Naive thymus-derived CD4-positive, alpha-beta T cell (primary cell): ENCODE results near the gene EMC10. TPM values are rescaled to one million over a fixed set of nuclear protein-coding genes. Genes with fewer than 3 reads are reported as not detected.
A peak's percentile ranks its signal among the peaks of the same experiment; 100 is the strongest.

ENCODE experiments used
- ATAC-seq: fragments of 150-1000 bp; cut with Tn5 transposase; 2 replicates; pipeline ENCODE4 v1.10.0; 2021; ENCODE audit warnings: mild to moderate bottlenecking, moderate library complexity
- CTCF ChIA-PET: fragments of 350-600 bp; sonication (Branson Sonifier 250); formaldehyde crosslinking; loops from one replicate; lab custom pipeline; 2021; ENCODE audit warnings: antibody characterized with exemption; lab: Charles Lee
- POLR2A ChIA-PET: fragments of 350-600 bp; sonication (Branson Sonifier 250); formaldehyde crosslinking; loops from one replicate; lab custom pipeline; 2021; ENCODE audit warnings: antibody characterized with exemption, inconsistent platforms; lab: Charles Lee
- DNase-seq, 9 donors: peaks; one replicate each; pipeline versions ENCODE4 v3.0.0 to v3.0.0-alpha.2; 2020 to 2022; ENCODE audit warnings: mixed read lengths in 1 of 9
- H3K27ac ChIP-seq: one replicate; pipeline ENCODE4 v1.7.0; 2013; ENCODE audit warnings: mild to moderate bottlenecking, low read depth, low read length, moderate library complexity
- H3K27me3 ChIP-seq, 2 donors: one replicate each; pipeline ENCODE4 v1.7.0; 2013; ENCODE audit warnings: low read length in 2 of 2, mild to moderate bottlenecking in 2 of 2, moderate library complexity in 2 of 2; ENCODE audit not compliant: control insufficient read depth in 2 of 2, insufficient read depth in 2 of 2
- H3K36me3 ChIP-seq, 3 experiments: 1 replicate in 2 of 3; 2 replicates in 1 of 3; pipeline ENCODE4 v1.7.0; 2013; ENCODE audit warnings: low read length in 3 of 3, mild to moderate bottlenecking in 3 of 3, moderate library complexity in 1 of 3; ENCODE audit not compliant: insufficient read depth in 3 of 3, control insufficient read depth in 2 of 3
- H3K4me1 ChIP-seq, 2 donors: one replicate each; pipeline ENCODE4 v1.7.0; 2013; ENCODE audit warnings: low read length in 2 of 2, mild to moderate bottlenecking in 2 of 2, moderate library complexity in 1 of 2; ENCODE audit not compliant: control insufficient read depth in 2 of 2, insufficient read depth in 2 of 2
- H3K4me3 ChIP-seq: 2 replicates; pipeline ENCODE4 v1.7.0; 2013; ENCODE audit warnings: mild to moderate bottlenecking, low read length
- H3K9me3 ChIP-seq, 3 experiments: 1 replicate in 2 of 3; 2 replicates in 1 of 3; pipeline ENCODE4 v1.7.0; 2013; ENCODE audit warnings: low read length in 3 of 3; ENCODE audit not compliant: control insufficient read depth in 2 of 3
- H3K27ac Mint-ChIP-seq, 9 donors: one replicate each; pipeline ENCODE4 v1.8.0; 2020 to 2022; ENCODE audit warnings: mixed read lengths in 9 of 9, mild to moderate bottlenecking in 8 of 9, moderate library complexity in 5 of 9, inconsistent platforms in 2 of 9
- H3K27me3 Mint-ChIP-seq, 5 donors: one replicate each; pipeline ENCODE4 v1.8.0; 2021 to 2022; ENCODE audit warnings: mixed read lengths in 5 of 5, mild to moderate bottlenecking in 1 of 5
- H3K36me3 Mint-ChIP-seq, 5 donors: one replicate each; pipeline ENCODE4 v1.8.0; 2020 to 2022; ENCODE audit warnings: mixed read lengths in 5 of 5, mild to moderate bottlenecking in 3 of 5, inconsistent platforms in 1 of 5
- H3K4me1 Mint-ChIP-seq, 7 donors: one replicate each; pipeline ENCODE4 v1.8.0; 2020 to 2022; ENCODE audit warnings: mixed read lengths in 7 of 7, mild to moderate bottlenecking in 3 of 7, inconsistent platforms in 1 of 7
- H3K4me3 Mint-ChIP-seq, 10 donors: one replicate each; pipeline ENCODE4 v1.8.0; 2020 to 2022; ENCODE audit warnings: mild to moderate bottlenecking in 10 of 10, mixed read lengths in 10 of 10, moderate library complexity in 6 of 10, inconsistent platforms in 2 of 10
- H3K9me3 Mint-ChIP-seq, 11 donors: one replicate each; pipeline ENCODE4 v1.8.0; 2020 to 2022; ENCODE audit warnings: mixed read lengths in 11 of 11, mild to moderate bottlenecking in 4 of 11, inconsistent platforms in 1 of 11, moderate library complexity in 1 of 11
- intact Hi-C, 2 donors: fragments of 100-400 bp; cut with micrococcal nuclease; formaldehyde crosslinking; loops; one replicate each; pipeline ENCODE4 v1.15.1; 2023
- polyA plus RNA-seq, 2 donors: library from polyadenylated mRNA; unstranded; fragments of 300-500 nt; fragmentation: Illumina TruSeq; gene quantifications; one replicate each; pipeline ENCODE4 v1.2.3, GENCODE V29; 2021
- total RNA-seq, 6 experiments: library from RNA in 5 of 6; stranded (reverse) in 5 of 6; gene quantifications; 1 replicate in 5 of 6; 2 replicates in 1 of 6; pipeline ENCODE4 v1.2.3 and lab custom pipeline; 2021 to 2026

Gene EMC10
- total and polyA plus RNA-seq, 7 experiments from 2014 or later = 8.7 to 95.2 (median 82.9) TPM

DNA sequence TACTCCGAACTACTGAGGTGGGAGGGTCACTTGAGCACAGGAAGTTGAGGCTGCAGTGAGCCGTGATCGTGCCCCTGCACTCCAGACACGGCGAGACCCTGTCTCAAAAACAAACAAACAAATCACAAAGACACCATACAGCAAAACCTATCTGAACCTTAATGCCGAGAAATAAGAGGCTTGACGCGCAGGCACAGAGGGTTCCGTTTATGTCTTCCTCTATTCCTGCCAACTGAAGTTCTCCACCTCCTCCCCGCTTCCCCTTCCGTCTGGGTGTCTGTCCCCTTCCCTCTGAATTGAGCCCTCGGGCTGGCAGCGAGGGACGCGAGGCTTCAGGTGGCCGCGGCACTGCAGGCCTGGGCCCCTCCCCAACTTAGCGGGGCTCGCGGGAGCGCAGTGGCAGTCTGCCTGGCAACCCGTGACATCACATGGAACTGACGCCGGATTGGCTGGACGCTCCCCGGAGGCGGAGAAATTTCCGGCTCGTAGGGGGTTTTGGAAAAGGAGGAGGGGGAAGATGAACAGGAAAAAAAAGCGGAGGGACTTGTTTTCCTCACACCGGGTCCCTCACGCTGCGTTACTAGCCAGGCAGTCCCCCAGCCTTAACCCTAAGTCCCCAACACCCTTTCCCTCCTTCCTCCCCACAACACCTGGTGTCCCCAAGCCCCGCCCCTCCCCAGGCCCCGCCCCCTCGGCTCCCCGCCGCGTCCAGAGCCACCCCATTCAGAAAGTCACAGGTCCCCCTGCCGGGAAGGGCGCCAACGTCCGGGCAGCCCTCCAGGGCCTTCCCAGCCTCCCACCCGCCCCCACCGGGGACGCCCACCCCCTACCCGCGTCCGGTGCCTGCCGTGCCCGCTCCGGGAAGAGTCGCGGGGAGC is 44.7 kb upstream of the EMC10 start:
- H3K4me1 ChIP-seq = peaks cover 0 to 12% of the 10 kb centered on the region in 2 donors
- ATAC-seq = peak; percentile 93
- no peaks in the 10 kb centered on the region for H3K27me3 ChIP-seq
- no peaks in the 10 kb centered on the region for H3K9me3 ChIP-seq
- H3K27ac Mint-ChIP-seq = peak overlapping the region; percentile 61 to 94 (median 90)
- intact Hi-C loops = loop anchor here (1.0 to 5.0 kb wide), 7 partner anchors 30 to 80 kb away; partner anchors contain the start of genes EMC10 (in 2 of the 2), GARIN5A (in 2 of the 2), JOSD2 (in 2 of the 2) and POLD1 (in 2 of the 2)
- peak overlapping the region; percentile 87 to 100 (median 92) for H3K4me3 Mint-ChIP-seq
- no peaks in the 10 kb centered on the region for H3K9me3 Mint-ChIP-seq
- ChIA-PET CTCF (interaction anchor here (0.6 kb wide), 1 partner anchor 65 kb away, joined by 6 read pairs; no protein-coding TSS in a partner anchor), POLR2A (interaction anchor here (1.4 kb wide), 1 partner anchor 56 kb away, joined by 3 read pairs; the partner anchor contains the start of gene NR1H2)
- H3K27ac ChIP-seq = peak overlapping the region; percentile 73
- peaks cover 0 to 23% (median 16%) of the 10 kb centered on the region in 7 donors for H3K4me1 Mint-ChIP-seq
- peak; percentile 80 to 95 (median 89) for DNase-seq
- peak overlapping the region; percentile 61 for H3K4me3 ChIP-seq
- H3K27me3 Mint-ChIP-seq = peaks cover 0 to 19% (median 12%) of the 10 kb centered on the region in 5 donors
- H3K36me3 Mint-ChIP-seq = no peaks in the 10 kb centered on the region
- no peaks in the 10 kb centered on the region for H3K36me3 ChIP-seq

DNA sequence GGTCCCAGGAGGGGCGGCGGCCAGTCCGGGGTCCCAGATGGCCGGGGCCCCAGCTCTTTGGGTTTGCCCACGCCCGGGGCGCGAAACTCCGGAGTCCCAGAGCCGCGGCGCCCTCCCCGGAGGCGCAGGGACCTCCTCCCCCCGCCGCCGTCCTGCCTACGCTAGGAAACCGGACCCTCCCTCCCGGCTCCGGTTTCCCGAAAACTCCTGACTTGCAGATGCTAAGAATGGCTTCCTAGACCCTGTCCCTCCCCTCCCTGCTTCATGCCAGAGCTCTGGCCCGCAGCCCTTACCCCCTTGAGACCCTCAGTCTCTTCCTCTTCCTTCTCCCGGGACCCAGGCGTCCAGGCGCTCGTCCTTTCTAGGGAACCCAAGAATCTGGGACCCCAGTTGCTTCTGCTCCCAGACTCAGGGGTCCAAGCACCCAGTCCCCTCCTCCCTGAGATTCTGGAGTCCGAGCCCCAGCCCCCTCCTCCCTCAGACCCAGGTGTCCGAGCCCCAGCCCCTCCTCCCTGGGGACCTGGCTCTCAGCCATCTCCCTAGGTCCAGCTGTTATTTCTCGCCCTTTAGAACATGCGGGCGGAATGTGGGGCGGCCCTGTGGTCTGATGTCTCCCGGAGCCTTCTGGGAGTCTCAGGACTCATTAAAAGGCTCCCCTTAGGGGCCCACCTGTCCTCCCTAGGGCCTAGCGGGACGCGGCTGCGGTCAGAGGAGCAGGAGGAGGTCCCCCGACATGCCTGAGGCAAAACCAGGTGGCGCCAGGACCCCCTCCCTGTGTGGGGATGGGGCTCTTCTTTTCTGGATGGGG is 43.9 kb upstream of the EMC10 start, which contains the start of gene MYBPC2:
Gene MYBPC2, plus strand, starts transcription at position 672 of the 808 bp plus-strand sequence. Its CDS starts 62 bp downstream, at position 734.
- no peak for ATAC-seq
- H3K4me3 ChIP-seq = peak within 1 kb of the TSS; percentile 61
- Mint-ChIP-seq H3K27me3 (peaks cover 0 to 19% (median 12%) of the 10 kb centered on the region in 5 donors), H3K4me1 (peaks cover 0 to 23% (median 16%) of the 10 kb centered on the region in 7 donors), H3K36me3 (no peaks in the 10 kb centered on the region), H3K9me3 (no peaks in the 10 kb centered on the region), H3K4me3 (peak within 1 kb of the TSS; percentile 87 to 100 (median 92)), H3K27ac (peak within 1 kb of the TSS; percentile 61 to 94 (median 89))
- H3K27ac ChIP-seq = peak within 1 kb of the TSS; percentile 73
- H3K9me3 ChIP-seq = no peaks in the 10 kb centered on the region
- peak in 1 of 9 donors; percentile 36 for DNase-seq
- H3K4me1 ChIP-seq = peaks cover 0 to 12% of the 10 kb centered on the region in 2 donors
- ChIA-PET POLR2A (interaction anchor here (1.4 kb wide), 1 partner anchor 57 kb away, joined by 3 read pairs; the partner anchor contains the start of gene NR1H2), CTCF (interaction anchor here (0.6 kb wide), 1 partner anchor 66 kb away, joined by 6 read pairs; no protein-coding TSS in a partner anchor)
- no peaks in the 10 kb centered on the region for H3K36me3 ChIP-seq
- H3K27me3 ChIP-seq = no peaks in the 10 kb centered on the region
- intact Hi-C loops = loop anchor here in 1 of 2 donors (5.0 kb wide), 1 partner anchor 50 kb away; the partner anchor contains the start of gene POLD1

DNA sequence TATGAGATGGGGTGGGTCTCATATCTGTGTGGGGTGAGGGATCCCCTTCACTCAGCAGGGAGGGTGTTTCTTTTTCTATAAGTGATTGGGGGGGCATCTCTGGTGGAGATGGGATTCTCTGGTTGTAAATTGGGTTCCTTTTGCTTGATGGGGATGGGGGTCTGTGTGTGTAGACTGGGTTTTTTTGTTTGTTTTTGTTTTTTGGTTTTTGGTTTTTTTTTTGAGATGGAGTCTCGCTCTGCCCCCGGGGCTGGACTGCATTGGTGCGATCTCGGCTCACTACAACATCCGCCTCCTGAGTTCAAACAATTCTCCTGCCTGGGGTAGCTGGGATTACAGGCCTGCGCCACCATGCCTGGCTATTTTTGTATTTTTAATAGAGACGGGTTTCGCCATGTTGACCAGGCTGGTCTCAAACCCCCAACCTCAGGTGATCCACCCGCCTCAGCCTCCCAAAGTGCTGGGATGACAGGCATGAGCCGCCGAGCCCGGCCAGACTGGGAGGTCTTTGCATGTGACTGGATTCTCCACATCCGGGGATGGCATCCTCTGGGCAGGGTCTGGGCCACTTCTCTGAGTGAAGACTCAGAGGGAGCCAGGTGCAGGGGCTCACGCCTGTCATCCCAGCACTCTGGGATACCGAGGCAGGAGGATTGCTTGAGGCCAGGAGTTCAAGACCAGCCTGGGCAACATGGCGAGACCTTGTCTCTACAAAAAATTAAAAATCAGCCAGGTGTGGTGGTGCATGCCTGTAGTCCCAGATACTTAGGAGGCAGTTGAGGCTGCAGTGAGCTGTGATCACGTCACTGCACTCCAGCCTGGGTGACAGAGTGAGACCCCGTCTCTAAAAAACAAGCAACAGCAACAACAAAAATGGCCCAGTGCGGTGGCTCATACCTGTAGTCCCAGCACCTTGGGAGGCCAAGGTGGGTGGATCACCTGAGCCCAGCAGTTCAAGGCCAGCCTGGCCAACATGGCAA is 42.8 kb upstream of the EMC10 start:
- no peaks in the 10 kb centered on the region for H3K36me3 ChIP-seq
- H3K9me3 ChIP-seq = no peaks in the 10 kb centered on the region
- H3K4me1 Mint-ChIP-seq = peaks cover 0 to 22% (median 16%) of the 10 kb centered on the region in 7 donors
- intact Hi-C loops = loop anchor here in 1 of 2 donors (5.0 kb wide), 1 partner anchor 51 kb away; the partner anchor contains the start of gene POLD1
- peak overlapping the region in 2 of 9 donors; percentile 56 to 82 for H3K27ac Mint-ChIP-seq
- ATAC-seq (no peak), DNase-seq (no peak)
- CTCF ChIA-PET = no interaction called here
- H3K27ac ChIP-seq = no peak overlapping the region
- peaks cover 0 to 6% of the 10 kb centered on the region in 2 donors for H3K4me1 ChIP-seq
- POLR2A ChIA-PET = interaction anchor here (1.4 kb wide), 1 partner anchor 58 kb away, joined by 3 read pairs; the partner anchor contains the start of gene NR1H2
- no peaks in the 10 kb centered on the region for H3K9me3 Mint-ChIP-seq
- H3K27me3 Mint-ChIP-seq = peaks cover 0 to 23% (median 16%) of the 10 kb centered on the region in 5 donors
- H3K4me3 ChIP-seq = no peak overlapping the region
- H3K4me3 Mint-ChIP-seq = peak overlapping the region; percentile 38 to 93 (median 75)
- H3K36me3 Mint-ChIP-seq = no peaks in the 10 kb centered on the region
- no peaks in the 10 kb centered on the region for H3K27me3 ChIP-seq

DNA sequence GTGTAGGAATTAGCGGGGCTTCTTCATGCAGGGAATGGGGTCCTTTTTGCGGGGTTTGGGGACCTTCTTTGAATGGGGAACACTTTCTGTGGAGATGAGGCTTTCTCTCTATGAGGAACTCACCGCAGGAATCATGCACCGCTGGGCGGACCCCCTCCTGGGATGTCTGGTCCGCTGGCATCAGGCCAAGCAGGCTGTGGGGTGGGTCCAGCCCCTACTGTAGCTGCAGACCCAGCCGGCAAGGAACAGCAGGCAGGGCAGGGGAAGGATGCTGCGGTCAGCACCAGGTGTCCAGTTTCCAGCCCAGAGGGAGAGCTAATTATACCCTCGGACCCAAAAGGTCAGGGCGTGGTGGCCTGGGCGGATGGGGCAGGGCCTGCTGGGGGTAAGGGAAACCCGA is 41.8 kb upstream of the EMC10 start:
- ATAC-seq = no peak
- Mint-ChIP-seq H3K36me3 (no peaks in the 10 kb centered on the region), H3K4me1 (peaks cover 0 to 16% (median 11%) of the 10 kb centered on the region in 7 donors), H3K27me3 (peaks cover 0 to 22% (median 16%) of the 10 kb centered on the region in 5 donors), H3K27ac (no peak overlapping the region), H3K4me3 (peak overlapping the region in 1 of 10 donors; percentile 7), H3K9me3 (no peaks in the 10 kb centered on the region)
- H3K4me3 ChIP-seq = no peak overlapping the region
- H3K9me3 ChIP-seq = no peaks in the 10 kb centered on the region
- H3K27me3 ChIP-seq = no peaks in the 10 kb centered on the region
- H3K36me3 ChIP-seq = no peaks in the 10 kb centered on the region
- ChIA-PET CTCF (no interaction called here), POLR2A (no interaction called here)
- H3K4me1 ChIP-seq = peaks cover 0 to 6% of the 10 kb centered on the region in 2 donors
- intact Hi-C loops = loop anchor here in 1 of 2 donors (5.0 kb wide), 1 partner anchor 52 kb away; the partner anchor contains the start of gene POLD1
- H3K27ac ChIP-seq = no peak overlapping the region
- DNase-seq = no peak

DNA sequence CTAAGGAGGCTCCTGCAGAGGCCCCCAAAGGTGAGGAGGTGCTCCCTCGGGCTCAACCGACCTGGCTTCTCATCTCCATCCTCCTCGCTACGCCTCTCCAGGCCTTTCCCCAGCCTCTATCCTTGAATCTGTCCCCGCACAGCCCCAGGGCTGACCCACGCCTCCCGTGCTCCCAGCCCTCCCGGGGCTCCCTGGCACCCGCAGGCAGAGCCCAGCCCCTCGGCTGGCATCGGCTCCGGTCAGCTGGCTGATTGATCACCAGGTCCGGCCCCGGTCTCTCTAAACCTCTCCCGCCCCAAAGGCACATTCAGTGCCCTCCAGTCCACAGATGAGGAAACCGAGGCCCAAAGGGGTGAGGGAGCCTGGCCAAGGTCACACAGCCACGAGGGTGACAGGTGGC is 41.1 kb upstream of the EMC10 start:
- ChIA-PET CTCF (no interaction called here), POLR2A (no interaction called here)
- H3K27ac Mint-ChIP-seq = no peak overlapping the region
- no peaks in the 10 kb centered on the region for H3K36me3 Mint-ChIP-seq
- Histone ChIP-seq H3K27me3 (no peaks in the 10 kb centered on the region), H3K36me3 (no peaks in the 10 kb centered on the region), H3K27ac (no peak overlapping the region), H3K4me1 (peaks cover 0 to 6% of the 10 kb centered on the region in 2 donors), H3K4me3 (no peak overlapping the region), H3K9me3 (no peaks in the 10 kb centered on the region)
- intact Hi-C loops = no loop called here
- no peak for DNase-seq
- H3K4me1 Mint-ChIP-seq = peaks cover 0 to 16% (median 11%) of the 10 kb centered on the region in 7 donors
- H3K9me3 Mint-ChIP-seq = no peaks in the 10 kb centered on the region
- ATAC-seq = no peak
- no peak overlapping the region for H3K4me3 Mint-ChIP-seq
- H3K27me3 Mint-ChIP-seq = peaks cover 0 to 23% (median 16%) of the 10 kb centered on the region in 5 donors
